GM21515 (cell line): Measurements from ENCODE around the gene DPF3.

Experiments used
- ATAC-seq: cut with Tn5 transposase; IDR thresholded peaks from one replicate; pipeline ENCODE4 v1.9.1; 2021; ENCODE audit not compliant: unreplicated experiment

DPF3 gene

DNA sequence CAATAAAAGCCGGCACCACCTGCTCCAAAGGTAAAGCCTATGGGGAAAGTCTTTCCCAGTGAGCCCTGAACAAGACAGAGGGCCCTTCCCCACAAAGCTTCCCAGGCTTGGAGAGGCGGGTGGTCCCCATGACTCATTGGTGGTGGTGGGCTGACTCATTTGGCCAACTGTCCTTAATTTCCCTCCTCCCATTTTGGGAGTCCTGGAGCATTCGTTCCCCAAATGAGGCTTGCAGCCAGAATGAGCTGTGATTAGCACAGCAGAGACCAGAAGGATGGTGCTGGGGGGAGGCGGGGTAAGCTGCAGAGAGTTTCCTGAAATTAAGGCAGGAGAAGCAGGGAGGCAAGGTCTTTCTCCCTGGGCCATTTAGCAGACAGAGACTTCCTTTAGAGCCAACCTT, 241.7 kb downstream of the DPF3 start:
- ATAC-seq, result no peak

DNA sequence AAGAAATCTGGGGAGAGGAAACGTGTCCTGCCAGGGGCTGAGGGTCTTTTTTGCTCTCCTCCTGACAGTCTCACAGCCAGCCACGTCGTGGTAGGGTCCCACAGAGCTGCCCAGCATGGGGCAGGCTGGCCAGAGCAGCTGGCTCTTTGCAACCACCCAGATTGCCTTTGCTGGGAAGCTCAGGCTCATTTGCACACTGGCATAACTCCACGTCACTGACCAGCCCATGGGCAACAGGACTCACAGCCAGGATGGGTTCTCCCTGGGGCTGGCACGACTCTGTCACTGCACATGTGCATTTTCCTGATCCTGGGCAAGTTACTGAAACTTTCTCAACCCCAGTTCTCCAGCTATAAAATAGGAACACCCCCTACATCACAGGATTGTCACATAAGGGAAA, 242.2 kb downstream of the DPF3 start:
- no peak for ATAC-seq

DNA sequence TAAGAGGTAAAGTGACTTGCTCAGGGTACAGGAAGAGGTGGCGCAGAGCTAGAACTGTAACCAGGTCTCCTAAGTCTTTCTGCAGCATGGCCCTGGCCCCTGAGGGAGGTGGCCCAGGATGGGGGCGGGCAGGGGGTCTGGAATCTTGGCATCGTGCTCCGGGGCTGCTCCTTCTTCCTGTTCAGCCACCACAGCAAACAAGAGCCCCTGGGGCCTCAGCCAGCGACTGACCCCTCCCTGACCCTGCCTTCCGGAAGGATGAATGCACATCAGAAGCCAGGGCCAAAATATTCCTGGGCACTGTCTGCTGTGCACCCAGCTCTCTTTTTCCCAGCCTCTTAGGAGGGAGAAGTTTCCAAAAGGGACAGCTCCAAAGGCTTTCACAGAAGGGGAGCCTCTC, 242.8 kb downstream of the DPF3 start:
- ATAC-seq, result no peak

DNA sequence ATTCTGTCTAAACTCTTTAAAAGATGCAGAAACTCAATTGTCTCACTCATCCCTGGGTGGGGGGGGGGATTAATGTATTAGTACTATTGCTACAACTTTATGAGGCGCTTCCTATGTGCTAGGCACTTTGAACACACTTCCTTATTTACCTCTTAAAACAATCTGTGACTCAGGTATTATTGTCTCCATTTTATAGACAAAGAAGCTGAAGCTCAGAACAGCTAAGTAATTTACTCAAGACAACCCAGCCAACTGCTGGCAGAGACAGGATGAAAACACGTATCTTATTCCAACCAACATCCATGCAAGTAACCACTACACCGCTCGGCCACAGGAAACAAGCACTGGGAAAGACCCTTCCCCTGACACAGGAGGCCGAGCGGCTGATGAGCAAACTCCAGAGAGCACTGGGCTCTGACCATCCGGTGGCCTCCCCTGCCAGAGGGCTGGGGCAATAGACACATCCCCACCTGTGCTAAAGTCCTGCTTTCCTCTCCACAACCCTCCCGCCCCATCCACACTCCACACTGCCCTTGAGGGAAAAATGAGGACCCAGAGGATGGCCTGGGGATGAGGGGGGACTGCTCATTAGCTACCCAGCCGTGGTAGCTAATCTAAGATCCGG, 244.2 kb downstream of the DPF3 start:
- no peak for ATAC-seq

DNA sequence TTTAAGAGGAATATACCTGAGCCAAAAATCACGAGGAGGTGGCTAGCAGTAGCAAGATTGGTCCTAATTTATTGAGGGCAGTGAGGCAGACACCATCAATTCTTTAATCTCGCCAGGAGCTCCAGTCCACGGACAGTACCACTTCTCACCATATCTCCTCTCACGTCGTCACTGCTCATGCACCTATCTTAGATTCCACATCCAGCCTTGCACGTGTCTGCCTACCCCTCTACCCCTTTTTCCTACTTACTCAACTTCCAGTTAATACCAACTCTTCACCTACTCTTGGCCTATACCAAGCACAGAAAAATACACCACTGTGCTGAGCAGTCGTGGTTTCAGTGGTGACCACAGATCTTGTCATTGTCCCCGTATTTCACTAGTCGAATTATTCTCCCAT, 246.1 kb downstream of the DPF3 start:
- ATAC-seq, result no peak

DNA sequence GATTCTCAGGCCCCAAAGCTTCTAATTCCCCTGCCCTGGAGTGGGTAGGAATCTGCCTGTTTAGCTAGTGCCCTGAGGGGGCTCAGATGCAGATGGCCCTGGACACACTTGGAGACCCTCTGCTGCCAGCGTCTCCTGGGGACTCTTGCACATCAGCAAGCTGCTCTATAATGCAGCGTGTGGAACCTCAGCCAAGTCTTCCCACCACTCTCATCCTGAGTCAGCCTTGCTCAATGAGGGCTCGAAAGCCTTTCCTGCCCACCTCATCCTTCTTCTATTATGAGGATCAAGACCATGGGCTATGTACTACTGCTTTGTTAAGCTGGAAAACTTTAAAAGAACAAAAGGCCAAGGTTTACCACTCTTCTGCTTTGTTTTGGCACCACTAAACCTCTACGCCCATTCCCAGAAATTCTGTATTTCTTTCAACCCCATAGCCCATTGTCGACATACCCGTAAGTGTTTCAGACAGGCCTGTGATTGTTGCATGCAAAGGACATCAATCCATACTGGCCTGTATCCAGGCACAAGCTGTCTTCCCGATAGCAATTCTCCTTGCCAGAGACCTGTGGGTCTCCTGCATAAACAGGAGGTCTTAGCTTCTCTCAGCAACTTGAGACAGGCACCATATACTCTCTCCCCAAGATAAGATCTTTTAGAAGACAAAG, 246.9 kb downstream of the DPF3 start:
- ATAC-seq, result no peak

DNA sequence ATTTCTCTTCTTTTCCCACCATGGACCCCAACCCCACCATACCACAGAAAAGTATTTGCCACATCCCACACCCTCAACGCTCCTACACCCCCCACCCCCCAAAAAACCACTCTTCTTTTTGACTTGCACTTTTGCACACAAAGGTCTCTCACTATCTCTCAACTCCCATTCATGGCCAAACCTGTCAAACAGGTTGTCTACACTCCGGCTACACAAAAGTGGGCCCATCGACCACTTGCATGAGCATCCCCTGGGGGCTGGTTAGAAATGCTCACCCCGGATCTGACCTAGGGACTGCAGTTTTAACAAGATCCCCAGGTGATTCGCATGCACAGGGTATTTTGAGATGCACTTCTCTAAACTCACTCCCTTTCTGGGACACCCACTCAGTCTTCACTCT, 248.2 kb downstream of the DPF3 start:
- ATAC-seq, result no peak

DNA sequence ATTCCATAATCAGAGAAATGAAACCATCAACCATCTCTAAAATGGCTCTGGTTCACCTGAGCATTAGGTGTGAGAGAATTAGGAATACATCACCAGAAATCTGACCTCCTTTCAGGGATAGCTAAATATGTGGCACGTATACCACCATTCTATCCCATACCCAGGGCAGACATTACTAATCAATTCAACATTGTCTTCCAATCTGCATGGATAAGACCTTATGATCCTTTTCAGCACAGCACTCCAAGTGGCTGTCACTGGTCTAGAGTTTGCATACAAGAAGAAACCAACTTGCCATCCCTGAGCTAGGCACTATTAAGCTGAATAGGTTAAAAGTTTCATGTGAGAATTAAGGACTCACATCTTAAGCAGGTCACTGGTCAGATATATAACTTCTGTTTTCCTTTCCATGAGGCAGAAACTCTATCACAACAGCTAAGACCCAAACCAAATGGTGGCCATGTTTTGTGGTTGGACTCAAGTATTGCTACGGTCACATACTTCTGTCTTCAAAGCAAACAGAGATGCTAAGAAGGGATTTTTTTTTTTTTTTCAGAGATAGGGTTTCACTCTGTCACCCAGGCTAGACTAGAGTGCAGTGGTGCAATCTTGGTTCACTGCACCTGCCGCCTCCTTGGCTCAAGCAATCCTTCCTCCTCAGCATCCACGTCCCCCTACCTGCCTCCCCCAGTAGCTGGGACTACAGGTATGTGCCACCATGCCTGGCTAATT, 249.0 kb downstream of the DPF3 start:
- no peak for ATAC-seq

DNA sequence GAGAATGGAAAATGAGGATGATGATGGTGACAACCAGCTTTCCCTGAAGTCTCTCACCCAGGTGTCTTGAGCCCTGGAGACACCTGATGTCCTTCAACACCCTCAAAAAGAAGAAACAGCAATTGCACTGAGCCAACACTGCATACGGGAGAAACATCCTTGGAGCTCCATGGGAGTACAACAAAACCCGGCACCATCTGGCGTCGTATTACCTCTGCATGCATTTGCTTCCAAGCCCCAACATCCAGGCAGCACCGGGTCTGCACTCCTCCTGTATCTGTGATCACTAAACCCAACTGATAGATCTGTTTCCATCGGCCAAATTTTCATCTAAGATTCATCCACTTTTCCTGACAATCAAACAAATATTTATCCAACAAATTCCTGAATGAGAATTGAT, 249.9 kb downstream of the DPF3 start:
- ATAC-seq, result no peak

DNA sequence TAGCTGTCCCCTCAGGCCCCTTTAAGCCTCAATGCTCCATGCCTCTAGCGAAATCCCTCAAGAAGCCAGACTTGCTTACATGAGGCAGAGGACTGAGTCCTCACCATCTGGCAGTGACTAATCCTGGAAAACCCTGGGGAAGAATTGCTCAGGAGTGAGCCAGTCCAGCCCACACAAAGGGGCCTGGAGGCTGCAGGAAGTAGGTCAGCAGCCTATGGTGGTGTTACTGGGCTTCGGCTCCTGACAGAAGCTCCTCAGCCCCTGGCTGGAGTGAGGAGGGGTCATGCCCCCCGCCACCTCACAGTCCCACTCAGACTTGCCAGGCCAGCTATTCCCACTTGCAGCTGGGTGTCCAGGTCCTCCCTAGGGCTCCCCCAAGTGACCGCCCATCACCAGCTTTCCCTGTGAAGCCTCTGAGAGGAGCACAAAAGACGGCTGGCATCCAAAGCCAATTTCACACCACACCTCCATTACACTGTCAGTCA, 250.5 kb downstream of the DPF3 start:
- no peak for ATAC-seq

DNA sequence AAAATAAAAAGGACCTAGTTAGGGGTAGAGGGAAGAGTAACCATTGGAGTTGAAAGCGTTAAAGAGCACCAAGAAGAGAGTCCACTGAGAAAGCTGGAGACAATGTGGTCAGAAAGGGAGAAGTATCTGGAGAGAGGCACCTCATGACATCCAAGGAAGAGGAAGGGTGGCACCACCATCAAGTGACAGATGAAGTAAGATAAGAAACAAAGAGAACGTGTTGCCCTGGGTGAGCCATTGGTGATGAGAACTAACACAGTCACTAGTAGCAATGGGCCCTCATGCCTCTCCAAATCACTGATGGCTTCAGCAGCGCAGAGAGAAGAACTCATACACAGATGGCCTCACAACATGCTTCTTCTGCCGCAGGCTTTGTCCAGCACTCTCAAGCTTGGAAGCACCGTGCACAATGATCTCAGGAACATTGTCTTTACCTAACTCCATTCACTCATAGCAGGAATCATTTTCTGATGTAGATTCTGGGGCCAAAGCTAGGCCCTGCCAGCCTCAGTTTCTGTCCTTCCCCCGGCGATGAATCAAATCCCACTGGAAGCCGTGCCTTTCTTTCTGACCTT, 252.9 kb downstream of the DPF3 start:
- ATAC-seq, result no peak

DNA sequence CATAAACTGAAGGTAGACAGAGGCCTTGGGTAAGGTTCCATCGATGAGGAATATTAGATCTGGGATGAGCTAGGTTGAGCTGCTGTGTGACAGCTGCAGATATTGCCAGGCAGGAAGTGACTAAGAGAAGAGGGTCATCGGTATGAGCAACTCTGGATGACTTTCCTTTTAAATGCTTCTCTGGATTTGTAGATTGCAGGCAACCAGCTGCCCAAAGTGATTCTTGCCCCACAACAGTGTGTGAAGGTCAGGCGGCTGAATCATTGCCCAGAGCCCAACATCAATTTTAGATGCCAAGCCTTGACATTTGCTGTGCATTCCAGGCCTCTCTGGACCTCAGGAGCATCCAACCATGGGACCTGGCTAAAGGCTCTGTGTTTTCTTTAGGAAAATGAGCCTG, 255.9 kb downstream of the DPF3 start:
- ATAC-seq, result no peak

DNA sequence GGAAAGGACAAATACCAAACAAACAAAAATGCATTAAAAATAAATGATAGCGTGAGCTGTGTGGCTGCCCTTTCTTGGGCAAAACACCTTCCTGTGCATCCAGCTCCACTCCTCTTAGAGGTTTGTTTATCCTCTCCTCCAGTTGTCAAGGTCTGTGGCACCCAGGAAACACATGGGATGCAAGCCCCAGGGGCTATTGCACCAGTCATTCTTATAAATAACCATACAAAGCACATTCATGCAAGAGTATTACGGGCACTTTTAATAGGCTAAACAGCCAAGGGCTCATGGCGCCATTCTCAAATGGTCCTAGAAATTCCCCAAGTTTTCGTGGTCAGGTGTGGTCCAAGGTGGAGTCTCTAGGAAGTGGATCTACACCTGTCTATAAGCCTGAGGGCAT, 257.0 kb downstream of the DPF3 start:
- no peak for ATAC-seq

DNA sequence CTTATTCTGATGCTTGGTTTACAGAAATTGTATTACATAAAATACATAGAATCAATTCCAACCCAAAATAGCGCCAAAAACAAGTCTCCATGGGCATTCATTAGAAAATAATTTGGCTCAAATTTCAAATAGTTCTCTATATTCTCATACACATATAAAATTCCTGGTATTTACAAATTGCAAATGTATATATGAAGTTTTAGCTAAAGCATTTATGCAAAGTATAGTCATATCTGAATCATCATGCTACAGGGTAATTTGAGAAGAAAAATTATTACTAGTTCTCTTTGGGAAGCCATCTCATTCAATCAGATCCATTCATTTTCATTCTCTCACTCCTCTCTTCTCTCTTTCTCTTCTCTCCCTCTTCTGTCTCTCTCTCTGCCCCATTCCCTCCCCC, 257.8 kb downstream of the DPF3 start:
- no peak for ATAC-seq

DNA sequence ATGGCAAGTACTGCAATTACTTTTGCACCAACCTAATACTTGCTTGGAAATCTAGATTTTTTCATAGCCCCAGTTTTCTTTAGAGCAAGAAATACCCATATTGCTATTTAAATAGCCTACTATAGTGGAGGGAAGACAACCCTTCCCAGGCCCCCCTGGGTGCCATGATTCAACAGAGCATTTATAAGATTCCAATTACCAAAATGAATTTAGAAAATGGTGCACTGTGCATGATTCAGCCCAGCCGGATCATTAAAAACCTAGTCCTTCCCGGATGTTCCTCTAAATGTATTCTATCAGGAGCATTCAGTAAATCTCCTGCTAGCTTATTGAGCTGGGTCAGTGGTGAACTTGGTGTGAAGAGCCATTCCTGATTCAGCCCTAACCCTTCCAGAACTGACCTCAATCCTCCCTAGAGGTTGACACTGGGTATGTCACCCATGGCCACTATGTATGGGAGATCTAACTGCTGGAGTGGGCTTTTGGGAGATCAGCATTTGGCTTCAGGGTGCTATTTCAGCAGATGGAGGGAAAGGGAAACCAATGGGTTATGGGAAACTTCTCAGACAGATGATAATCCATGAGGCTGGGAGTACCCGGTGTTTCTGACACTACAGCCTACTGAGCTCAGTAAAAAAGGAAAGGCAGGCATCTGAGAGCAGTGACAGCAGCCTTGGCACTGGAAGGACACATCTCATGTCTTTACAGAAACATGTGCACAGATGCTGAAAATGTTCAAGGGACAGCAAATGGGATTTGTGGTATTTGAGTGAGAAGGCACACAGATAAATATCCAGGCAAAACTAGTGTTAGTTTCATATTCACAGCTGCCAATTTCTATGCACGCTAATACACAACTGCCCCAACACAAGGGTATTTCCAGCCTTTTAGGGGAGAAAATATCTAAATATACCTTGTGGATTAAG, 258.9 kb downstream of the DPF3 start:
- ATAC-seq, result no peak

DNA sequence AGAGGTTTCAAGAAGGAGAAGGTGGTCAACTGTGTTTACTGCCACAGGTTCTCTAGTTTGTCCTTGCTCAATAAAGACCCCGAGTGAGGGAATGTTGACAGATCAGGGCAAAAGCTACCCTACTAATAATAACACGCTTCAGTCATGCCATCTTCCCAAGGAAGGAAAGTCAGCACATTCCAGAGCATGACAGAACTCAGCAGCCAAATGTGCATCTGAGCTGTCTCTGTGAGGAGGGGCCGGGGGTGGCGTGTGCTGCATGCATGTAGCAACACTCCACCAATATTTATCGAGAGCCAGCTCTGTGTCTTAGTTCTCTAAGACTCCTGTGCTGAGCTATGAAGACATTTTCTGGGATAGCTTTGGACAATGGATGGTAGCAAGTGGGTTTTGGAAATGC, 260.4 kb downstream of the DPF3 start:
- ATAC-seq, result no peak

DNA sequence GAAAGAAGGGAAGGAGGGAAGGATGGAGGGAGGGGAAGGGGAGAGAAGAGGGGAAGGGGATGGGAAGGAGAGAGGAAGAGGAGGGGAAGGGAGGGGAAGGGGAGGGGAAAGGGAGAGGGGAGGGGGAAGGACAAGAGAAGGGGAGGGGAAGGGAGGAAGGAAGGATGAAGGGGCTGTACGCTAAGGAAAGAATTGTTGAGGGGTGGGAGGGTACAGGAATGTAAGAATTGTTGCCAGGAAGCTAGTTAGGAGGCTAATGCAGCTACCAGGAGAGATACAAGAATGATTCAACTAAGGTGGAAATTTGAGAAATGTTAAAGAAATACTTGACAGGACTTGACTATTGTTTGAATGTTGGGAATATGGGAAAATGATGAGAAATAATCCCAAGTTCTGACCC, 261.2 kb downstream of the DPF3 start:
- no peak for ATAC-seq

DNA sequence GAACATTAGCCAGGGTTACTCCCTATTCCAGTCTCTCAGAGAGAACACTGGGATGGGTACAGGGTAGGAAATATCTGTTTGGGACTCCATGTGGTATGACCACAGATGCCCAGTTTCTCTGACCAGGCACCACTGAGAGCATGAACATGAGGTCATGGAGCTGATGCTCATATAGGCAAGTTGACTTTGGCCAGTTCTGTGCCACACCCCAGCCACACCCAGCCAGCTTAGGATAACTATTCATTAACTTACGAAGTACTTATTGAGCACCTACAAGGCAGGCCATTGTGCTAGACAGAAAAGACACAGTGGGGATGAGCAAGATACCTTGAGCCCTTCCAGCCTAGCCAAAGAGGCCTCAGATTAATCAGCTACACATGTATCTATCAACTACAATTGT, 262.5 kb downstream of the DPF3 start:
- no peak for ATAC-seq

DNA sequence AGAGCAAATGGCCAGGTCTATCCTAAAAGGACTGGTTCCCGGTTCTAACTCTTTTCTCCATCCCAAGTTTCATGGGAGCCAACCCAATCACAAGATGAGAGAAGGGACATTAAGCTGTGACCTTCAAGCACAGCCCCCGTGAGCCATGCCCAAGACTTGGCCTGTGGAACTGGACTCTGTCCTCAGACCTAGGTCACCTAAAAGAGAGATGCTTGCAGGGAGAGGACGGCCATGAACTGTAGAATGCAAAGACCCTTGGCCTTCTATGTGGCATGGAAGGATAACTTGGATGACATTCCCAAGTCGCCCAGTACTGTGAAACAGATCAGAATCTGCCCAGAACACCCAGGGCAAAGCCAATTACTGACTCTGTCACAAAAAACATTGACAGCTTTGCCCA, 263.5 kb downstream of the DPF3 start:
- no peak for ATAC-seq

DNA sequence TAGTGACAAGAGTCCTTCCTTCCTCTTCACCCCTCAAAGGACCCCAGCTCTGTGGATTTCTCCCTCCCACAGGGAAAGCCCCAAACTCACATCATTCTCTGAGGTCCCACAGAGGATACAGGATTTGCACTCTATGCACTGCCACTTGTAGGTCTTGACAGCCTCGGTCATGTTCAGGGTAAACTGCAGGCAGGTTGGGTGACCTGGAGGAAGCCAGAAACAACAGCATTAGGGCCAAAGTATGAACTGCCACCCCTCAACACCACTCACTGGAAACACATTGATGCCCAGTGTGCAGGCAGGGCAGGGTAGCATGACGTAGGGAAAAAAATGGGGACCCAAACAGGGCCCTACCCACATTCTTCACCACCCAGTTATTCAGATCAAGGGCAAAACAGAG, 264.4 kb downstream of the DPF3 start:
- ATAC-seq, result no peak

DNA sequence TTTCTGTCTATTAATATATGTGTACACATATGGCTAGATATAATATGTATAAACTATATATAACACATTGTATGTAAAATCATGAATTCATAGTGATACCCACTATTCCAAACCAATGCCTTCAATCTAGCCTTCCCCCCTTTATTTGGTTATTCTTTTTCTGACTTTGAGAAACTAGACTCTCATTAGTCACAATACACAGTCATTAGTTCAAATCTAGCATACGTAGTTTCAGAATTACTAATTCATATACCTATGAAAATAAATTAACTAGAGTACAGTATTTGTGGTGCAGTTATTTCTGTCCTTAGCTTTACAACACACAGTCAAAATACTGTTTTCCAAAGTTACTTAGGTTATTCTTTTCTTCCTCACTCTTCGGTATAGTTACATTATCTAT, 268.2 kb downstream of the DPF3 start:
- ATAC-seq, result no peak
